ENCODE measurements around the gene CILP2. TPM values are rescaled to one million over a fixed set of nuclear protein-coding genes. Genes with fewer than 3 reads are reported as not detected.

Gene CILP2
- polyA plus RNA-seq, 1 of the 3 experiments (the other 2 are of a cell fraction), result 1.9 TPM

- TF ChIP-seq FOXJ3 (CRISPR knock-in tag; IDR thresholded peaks at IDR 0.05), result no peak
- no peak for TF ChIP-seq PBX3 (IDR thresholded peaks at IDR 0.05)
- no peak for TF ChIP-seq USF2 (IDR thresholded peaks at IDR 0.05; ENCODE audit: borderline replicate concordance, low read depth, low read length)
- TF ChIP-seq REST (IDR thresholded peaks at IDR 0.05; ENCODE audit: low read depth, low read length), result no peak
- no peak for TF ChIP-seq TCF12 (IDR thresholded peaks at IDR 0.05)
- no peak for TF ChIP-seq JUND (IDR thresholded peaks at IDR 0.05)
- TF ChIP-seq CHD2 (IDR thresholded peaks at IDR 0.05; ENCODE audit: low read length, partially characterized antibody), result no peak
- no peak for TF ChIP-seq GABPA (IDR thresholded peaks at IDR 0.05; ENCODE audit: low read depth)
These were observed 9.7 kb downstream of the CILP2 start (continued) for GRCh38 chr19:19547674-19548336.

- no peaks in the 10 kb centered on the region for H4K20me1 ChIP-seq (ENCODE audit: insufficient read depth)
- H3K4me1 ChIP-seq (ENCODE audit: control insufficient read depth in 1 of 2, insufficient read depth in 2 of 2, low read depth in 1 of 2, low read length in 1 of 2), result peaks cover 0 to 13% of the 10 kb centered on the region in 2 experiments; a peak in 1 of 4 replicates
- no peak overlapping the region for H3K4me2 ChIP-seq
- H3F3A ChIP-seq (replicated peaks; ENCODE audit: insufficient read depth), result no peaks in the 10 kb centered on the region
- no peaks in the 10 kb centered on the region for H3K9me2 ChIP-seq
- H3K9ac ChIP-seq, result no peak overlapping the region
- H2AFZ ChIP-seq (ENCODE audit: low read depth), result no peak overlapping the region
- H3K79me2 ChIP-seq (ENCODE audit: insufficient read depth), result no peaks in the 10 kb centered on the region
- no peaks in the 10 kb centered on the region for H3K27me3 ChIP-seq (ENCODE audit: insufficient read depth)
- no peak overlapping the region for H3K4me3 ChIP-seq (ENCODE audit: low read depth in 2 of 2, low read length in 1 of 2)
- no peak for DNase-seq
- H3K9me3 ChIP-seq, result no peaks in the 10 kb centered on the region
- WGBS (ENCODE audit: low lambda C conversion rate), result 54% methylated on average over 10 of the region's 13 CpGs
- H3K27ac ChIP-seq (ENCODE audit: low read depth in 2 of 2, low read length in 1 of 2), result no peak overlapping the region
- POLR2A ChIA-PET, result no interaction called here
- no peaks in the 10 kb centered on the region for H3K36me3 ChIP-seq (replicated peaks in 1 of 2; ENCODE audit: control insufficient read depth in 1 of 2, insufficient read depth in 2 of 2, low read length in 1 of 2)
- CTCF ChIA-PET, result interaction anchor here (5.5 to 15.7 kb wide), 2 partner anchors 15 to 95 kb away, joined by 28 to 258 read pairs; partner anchors contain the start of genes CILP2, GMIP and YJEFN3
- no peak for TF ChIP-seq TAF1 (IDR thresholded peaks at IDR 0.05; ENCODE audit: borderline replicate concordance, low read depth, low read length)
- no peak for TF ChIP-seq GATA2 (CRISPR knock-in tag; IDR thresholded peaks at IDR 0.05)
- TF ChIP-seq IRF3 (IDR thresholded peaks at IDR 0.05; ENCODE audit: low read depth, low read length), result no peak
- TF ChIP-seq CTCF (IDR thresholded peaks at IDR 0.05), result no peak
- TF ChIP-seq MEF2A (IDR thresholded peaks at IDR 0.05; ENCODE audit: borderline replicate concordance, low read depth), result no peak
- no peak for TF ChIP-seq GABPA (IDR thresholded peaks at IDR 0.05; ENCODE audit: low read depth)
- no peak for TF ChIP-seq MXI1 (IDR thresholded peaks at IDR 0.05; ENCODE audit: low read depth, low read length)
- TF ChIP-seq RXRA (IDR thresholded peaks at IDR 0.05; ENCODE audit: borderline replicate concordance, low read depth), result no peak
- TF ChIP-seq RAD21 (IDR thresholded peaks at IDR 0.05; ENCODE audit: low read length), result no peak
- no peak for TF ChIP-seq MAX (IDR thresholded peaks at IDR 0.05; ENCODE audit: low read depth)
- no peak for TF ChIP-seq POLR2AphosphoS5 (IDR thresholded peaks at IDR 0.05; ENCODE audit: low read depth, low read length)
- no peak for TF ChIP-seq FOXJ3 (CRISPR knock-in tag; IDR thresholded peaks at IDR 0.05)
- no peak for TF ChIP-seq FOSL2 (IDR thresholded peaks at IDR 0.05; ENCODE audit: borderline replicate concordance, low read depth)
- no peak for TF ChIP-seq TCF12 (IDR thresholded peaks at IDR 0.05)
- TF ChIP-seq FOXM1 (IDR thresholded peaks at IDR 0.05; ENCODE audit: low read depth), result no peak
These were observed 11.1 kb downstream of the CILP2 start for GRCh38 chr19:19548915-19549759.
